GM12878 (cell line): ENCODE data around the gene C1orf52. TPM values are rescaled to one million over a fixed set of nuclear protein-coding genes. Genes with fewer than 3 reads are reported as not detected.

Experiments
- ATAC-seq: fragments of 200-7000 bp; cut with Tn5 transposase; 3 replicates; pipeline ENCODE4 v1.9.1; 2020; ENCODE audit warnings: mild to moderate bottlenecking, moderate library complexity
- BruUV-seq: library from RNA; stranded (reverse); fragments of 400-500 nt; replicated peaks from 2 replicates; lab custom pipeline; 2021; lab: Mats Ljungman, UMichigan
- CTCF ChIA-PET: fragments of 300-600 bp; sonication (Branson Sonifier 250); formaldehyde crosslinking; extraction: SDS; loops from one replicate; lab custom pipeline; 2021; ENCODE audit warnings: inconsistent platforms; lab: Yijun Ruan, JAX
- POLR2A ChIA-PET: fragments of 350-600 bp; formaldehyde crosslinking; extraction: SDS; loops from one replicate; lab custom pipeline; 2021; ENCODE audit warnings: inconsistent platforms; lab: Charles Lee
- RAD21 ChIA-PET: fragments of 300-600 bp; sonication (Branson Sonifier 250); formaldehyde crosslinking; loops from one replicate; lab custom pipeline; 2023; ENCODE audit warnings: antibody characterized with exemption; ENCODE audit not compliant: unreplicated experiment; lab: Charles Lee
- SMC1A ChIA-PET: fragments of 300-600 bp; sonication (Branson Sonifier 250); formaldehyde crosslinking; loops from one replicate; lab custom pipeline; 2023; ENCODE audit not compliant: unreplicated experiment, uncharacterized antibody; lab: Charles Lee
- DNase-seq: peaks from one replicate; pipeline ENCODE4 v3.0.0-alpha.2; 2011; ENCODE audit warnings: low read depth, low spot score
- FAIRE-seq: peaks from 3 replicates; lab custom pipeline; 2011; peaks lifted over from hg19 to GRCh38; lab: Jason Lieb, UNC
- H2AFZ ChIP-seq: 2 replicates; pipeline ENCODE4 v1.6.0; 2011; ENCODE audit warnings: low read depth, low read length, control low read depth; ENCODE audit not compliant: control insufficient read depth
- H3K27ac ChIP-seq: 2 replicates; pipeline ENCODE4 v1.5.1; 2011; ENCODE audit warnings: control low read depth; ENCODE audit not compliant: control insufficient read depth, insufficient read depth
- H3K27me3 ChIP-seq, 2 experiments: replicated peaks in 1 of 2; 2 replicates each; pipeline versions ENCODE4 v1.6.0 to v1.6.1; 2011; ENCODE audit warnings: low read length in 1 of 2; ENCODE audit not compliant: control insufficient read depth in 2 of 2, insufficient read depth in 2 of 2
- H3K36me3 ChIP-seq, 2 experiments: 2 replicates each; pipeline ENCODE4 v1.5.1; 2011; ENCODE audit warnings: low read length in 1 of 2; ENCODE audit not compliant: control insufficient read depth in 2 of 2, insufficient read depth in 2 of 2
- H3K4me1 ChIP-seq: 2 replicates; pipeline ENCODE4 v1.6.1; 2011; ENCODE audit warnings: mild to moderate bottlenecking, low read length, moderate library complexity, mixed read lengths; ENCODE audit not compliant: control insufficient read depth, insufficient read depth
- H3K4me2 ChIP-seq: 2 replicates; pipeline ENCODE4 v1.6.0; 2011; ENCODE audit warnings: control low read depth; ENCODE audit not compliant: control insufficient read depth, insufficient read depth
- H3K4me3 ChIP-seq: fragments of 200-600 bp; sonication (generic); 2 replicates; pipeline ENCODE4 v1.5.1; 2016
- H3K79me2 ChIP-seq: 2 replicates; pipeline ENCODE4 v1.6.0; 2011; ENCODE audit warnings: low read length; ENCODE audit not compliant: control insufficient read depth, insufficient read depth
- H3K9ac ChIP-seq: 2 replicates; pipeline ENCODE4 v1.8.0; 2011; ENCODE audit warnings: low read length, control low read depth, mixed read lengths; ENCODE audit not compliant: control insufficient read depth, insufficient read depth
- H3K9me3 ChIP-seq: replicated peaks from 3 replicates; pipeline ENCODE4 v1.5.1; 2011; ENCODE audit warnings: mild to moderate bottlenecking, low read length; ENCODE audit not compliant: control insufficient read depth, insufficient read depth
- H4K20me1 ChIP-seq: 2 replicates; pipeline ENCODE4 v1.6.0; 2011; ENCODE audit not compliant: control insufficient read depth, insufficient read depth
- CHD1 ChIP-seq: IDR thresholded peaks from 2 replicates; pipeline ENCODE4 v1.6.1; 2012; ENCODE audit warnings: low read depth, low read length, improper control_type of control experiment
- GATAD2B ChIP-seq: fragments of 450-650 bp; conservative IDR thresholded peaks from 2 replicates; pipeline ENCODE4 v1.6.1; 2017; ENCODE audit warnings: low read depth, mild to moderate bottlenecking, moderate library complexity
- HCFC1 ChIP-seq: fragments of 150-350 bp; IDR thresholded peaks from 2 replicates; pipeline ENCODE4 v1.6.1; 2014; ENCODE audit warnings: low read length
- MLLT1 ChIP-seq: fragments of 450-650 bp; IDR thresholded peaks from 2 replicates; pipeline ENCODE4 v1.6.1; 2016; ENCODE audit warnings: mild to moderate bottlenecking
- MTA3 ChIP-seq: IDR thresholded peaks from 2 replicates; pipeline ENCODE4 v1.6.1; 2012; ENCODE audit warnings: low read length, inconsistent platforms, borderline replicate concordance
- NR2F1 ChIP-seq: fragments of 450-650 bp; conservative IDR thresholded peaks from 2 replicates; pipeline ENCODE4 v1.6.1; 2017; ENCODE audit warnings: mild to moderate bottlenecking
- POU2F2 ChIP-seq: IDR thresholded peaks from 3 replicates; pipeline ENCODE4 v1.6.1; 2011; ENCODE audit warnings: low read depth, mild to moderate bottlenecking, low read length, borderline replicate concordance
- RCOR1 ChIP-seq: conservative IDR thresholded peaks from 2 replicates; pipeline ENCODE4 v1.6.1; 2012; ENCODE audit warnings: low read depth, low read length, improper control_type of control experiment
- RELA ChIP-seq: fragments of 450-650 bp; IDR thresholded peaks from 2 replicates; pipeline ENCODE4 v1.8.0; 2014; ENCODE audit warnings: borderline replicate concordance; ENCODE audit not compliant: partially characterized antibody
- TARDBP ChIP-seq: IDR thresholded peaks from 2 replicates; pipeline ENCODE4 v1.6.1; 2016; ENCODE audit warnings: borderline replicate concordance
- YY1 ChIP-seq: IDR thresholded peaks from 2 replicates; pipeline ENCODE4 v1.6.1; 2011; ENCODE audit warnings: low read depth, mild to moderate bottlenecking, low read length
- WGBS: methylation state at CpG from one replicate; pipeline ENCODE4 v1.1.6; 2016; ENCODE audit warnings: low lambda C conversion rate; ENCODE audit not compliant: insufficient replicate concordance, insufficient coverage; ENCODE audit errors: missing lambda C conversion rate; 5-methylcytosine and 5-hydroxymethylcytosine counted together
- in situ Hi-C: fragments of 300-500 bp; cut with MboI; formaldehyde crosslinking; loops from 9 replicates; pipeline ENCODE4 v1.14.3; 2018; ENCODE audit warnings: mixed read lengths
- intact Hi-C: fragments of 100-400 bp; cut with micrococcal nuclease; formaldehyde crosslinking; loops from one replicate; pipeline ENCODE4 v1.14.2; 2022; ENCODE audit not compliant: unreplicated experiment
- polyA plus RNA-seq, 11 experiments: library from polyadenylated mRNA; depleted of rRNA in 4 of 11; unstranded in 6 of 11; stranded (reverse) in 5 of 11; fragments of >200 nt; fragmentation: Nextera tagmentation in 4 of 11; fragmentation: Illumina TruSeq in 1 of 11; extraction: Ambion mirVana in 4 of 11; extraction: Trizol in 1 of 11; gene quantifications; 1 replicate in 1 of 11; 2 replicates in 10 of 11; pipeline versions ENCODE4 v1.2.1 to v1.2.3, GENCODE V29; 2011 to 2016; ENCODE audit warnings: inconsistent platforms in 2 of 11, missing spikeins in 2 of 11, low read depth in 1 of 11
- total RNA-seq, 4 experiments: library from RNA; depleted of rRNA in 3 of 4; stranded (reverse); fragments of >200 nt in 3 of 4; fragmentation: Illumina TruSeq in 1 of 4; extraction: Trizol in 1 of 4; gene quantifications; 2 replicates each; pipeline versions ENCODE4 v1.2.1 to v1.2.3, GENCODE V29; 2013 to 2021

The C1orf52 gene
- total and polyA plus RNA-seq, 10 of the 15 experiments (the other 5 are each of a cell fraction or from before 2014, with no cell fraction given) = 9.4 to 39.5 (median 17.6) TPM

GRCh38 chr1:85267313-85267712 lies 7.9 kb upstream of the C1orf52 start:
- Histone ChIP-seq H3K9ac (no peak overlapping the region), H2AFZ (no peak overlapping the region), H3K9me3 (no peaks in the 10 kb centered on the region), H3K36me3 (peaks cover 0 to 20% of the 10 kb centered on the region in 2 experiments; a peak in 3 of 4 replicates), H4K20me1 (no peaks in the 10 kb centered on the region), H3K4me2 (no peak overlapping the region), H3K4me1 (no peaks in the 10 kb centered on the region), H3K4me3 (no peak overlapping the region), H3K27me3 (no peaks in the 10 kb centered on the region), H3K27ac (no peak overlapping the region), H3K79me2 (peaks cover 21% of the 10 kb centered on the region)
- TF ChIP-seq RELA (no peak), POU2F2 (no peak), MLLT1 (no peak), NR2F1 (no peak), MTA3 (no peak), TARDBP (no peak), GATAD2B (no peak), CHD1 (no peak), YY1 (no peak), RCOR1 (no peak), HCFC1 (no peak)
- ATAC-seq (no peak), FAIRE-seq (no peak), DNase-seq (no peak)
- POLR2A ChIA-PET = no interaction called here
- CTCF ChIA-PET = interaction anchor here (1.8 to 2.1 kb wide), 3 partner anchors 8 to 322 kb away, joined by 5 to 15 read pairs (median 7); partner anchors contain the start of gene C1orf52
- SMC1A ChIA-PET = interaction anchor here (1.8 kb wide), 1 partner anchor 9 kb away, joined by 5 read pairs; the partner anchor contains the start of gene BCL10
- BruUV-seq = no TSS peak
- RAD21 ChIA-PET = no interaction called here
- intact Hi-C loops (no loop called here), in situ Hi-C loops (no loop called here)
- WGBS = 100% methylated on average over 2 of the region's 2 CpGs
